8988T (cell line): ENCODE measurements around the gene RNPS1.

ENCODE experiments used
- DNase-seq: peaks from one replicate; pipeline ENCODE4 v3.0.0; 2011

Gene RNPS1

DNA sequence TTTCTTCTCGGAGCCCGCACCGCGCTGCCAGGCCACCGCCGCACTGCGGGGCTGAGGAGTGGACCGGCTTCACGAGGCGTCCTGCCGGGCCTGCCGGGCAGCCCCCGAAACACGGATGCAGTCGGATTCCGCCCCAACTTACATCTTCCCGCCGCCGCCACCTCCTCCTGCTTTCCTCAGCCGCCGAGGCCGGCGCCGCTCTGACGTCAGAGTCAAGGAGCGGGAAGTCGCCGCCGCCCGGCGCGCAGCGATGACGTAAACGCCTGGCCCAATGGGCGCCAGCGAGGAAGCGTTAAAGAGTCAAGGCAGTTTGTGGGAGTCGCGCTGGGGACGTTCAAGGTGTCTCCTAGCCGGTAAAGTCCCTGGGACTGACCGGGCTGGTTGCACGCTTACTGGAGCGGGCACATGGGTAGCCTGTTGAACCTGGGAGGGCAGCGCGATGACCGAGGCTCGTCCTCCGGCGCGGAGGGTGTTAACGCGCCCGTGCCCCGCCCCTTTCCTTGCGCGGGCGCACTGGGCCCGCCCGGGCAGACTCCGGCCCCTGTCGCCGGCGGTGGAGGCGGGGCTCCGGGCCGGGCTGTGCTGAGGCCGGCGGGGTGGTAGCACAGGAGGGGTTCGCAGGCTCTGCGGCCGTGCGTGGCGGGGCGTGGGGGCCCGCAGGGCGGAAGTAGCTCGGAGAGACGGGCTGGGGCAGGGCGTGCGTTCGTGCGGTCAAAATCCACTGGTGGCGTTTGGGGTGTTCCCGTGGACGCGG is at the start of gene RNPS1:
Gene RNPS1, minus strand, starts transcription at position 214 of the 754 bp plus-strand sequence. CDS start 3,483 bp downstream, outside the sequence.
- DNase-seq: peak; percentile 96

GRCh38 chr16:2317231-2318020 is 49.5 kb upstream of the RNPS1 start:
- DNase-seq: no peak

- no peak for DNase-seq
Observed at GRCh38 chr16:2308089-2308962, 40.4 kb upstream of the RNPS1 start.

DNA sequence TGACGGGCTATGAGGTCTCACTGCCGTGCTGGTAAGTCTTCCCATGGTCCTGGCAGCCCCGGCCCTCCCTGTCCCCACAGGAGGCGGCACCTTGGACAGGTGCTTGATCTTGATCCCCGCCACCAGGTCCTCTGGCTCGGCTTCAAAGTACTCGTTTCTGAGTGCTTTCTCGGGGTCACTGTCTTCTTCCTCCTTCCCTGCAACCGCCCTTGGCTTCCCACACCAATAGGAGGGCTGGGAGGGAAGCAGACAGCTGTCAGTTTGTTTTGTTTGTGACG is 31.9 kb upstream of the RNPS1 start:
- DNase-seq: no peak

DNA sequence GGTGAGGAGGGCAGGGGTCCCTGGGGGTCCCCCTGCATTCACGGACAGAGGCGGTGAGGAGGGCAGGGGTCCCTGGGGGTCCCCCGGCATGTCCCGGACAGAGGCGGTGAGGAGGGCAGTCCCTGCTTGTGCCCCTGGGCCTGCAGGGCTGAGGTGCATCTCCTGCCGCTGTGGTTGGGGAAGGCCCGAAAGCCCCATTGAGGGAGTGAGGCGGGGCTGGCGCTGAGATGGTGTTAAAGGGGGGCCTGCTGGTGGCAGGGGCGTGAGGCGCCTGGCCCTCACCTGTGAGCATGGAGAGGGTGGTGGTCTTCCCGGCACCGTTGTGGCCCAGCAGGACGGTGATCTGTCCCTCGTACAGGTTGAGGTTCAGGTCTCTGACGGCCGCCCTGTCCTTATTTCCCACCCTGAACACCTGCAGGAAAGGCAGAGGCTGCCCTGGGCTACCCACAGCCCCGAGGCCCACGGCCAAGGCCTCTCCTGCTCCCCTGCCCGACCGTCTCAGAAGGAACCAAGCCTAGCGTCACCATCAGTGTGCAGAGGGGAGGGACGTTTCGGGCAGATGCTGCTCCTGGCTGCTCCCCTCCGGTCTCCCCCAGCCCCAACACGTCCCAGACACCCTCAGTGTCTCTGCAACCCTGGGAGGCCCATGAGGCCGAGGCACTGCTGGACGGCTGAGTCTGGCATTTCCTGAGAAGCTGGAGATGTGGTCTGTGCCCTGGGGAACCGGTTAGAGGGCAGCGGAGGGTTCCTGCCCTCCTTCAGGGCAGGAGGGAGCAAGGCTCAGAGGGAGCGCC is 31.4 kb upstream of the RNPS1 start:
- no peak for DNase-seq

GRCh38 chr16:2298621-2299020 is 30.7 kb upstream of the RNPS1 start:
- DNase-seq: no peak

- DNase-seq: no peak
Observed at GRCh38 chr16:2297506-2297860, 29.6 kb upstream of the RNPS1 start.

DNA sequence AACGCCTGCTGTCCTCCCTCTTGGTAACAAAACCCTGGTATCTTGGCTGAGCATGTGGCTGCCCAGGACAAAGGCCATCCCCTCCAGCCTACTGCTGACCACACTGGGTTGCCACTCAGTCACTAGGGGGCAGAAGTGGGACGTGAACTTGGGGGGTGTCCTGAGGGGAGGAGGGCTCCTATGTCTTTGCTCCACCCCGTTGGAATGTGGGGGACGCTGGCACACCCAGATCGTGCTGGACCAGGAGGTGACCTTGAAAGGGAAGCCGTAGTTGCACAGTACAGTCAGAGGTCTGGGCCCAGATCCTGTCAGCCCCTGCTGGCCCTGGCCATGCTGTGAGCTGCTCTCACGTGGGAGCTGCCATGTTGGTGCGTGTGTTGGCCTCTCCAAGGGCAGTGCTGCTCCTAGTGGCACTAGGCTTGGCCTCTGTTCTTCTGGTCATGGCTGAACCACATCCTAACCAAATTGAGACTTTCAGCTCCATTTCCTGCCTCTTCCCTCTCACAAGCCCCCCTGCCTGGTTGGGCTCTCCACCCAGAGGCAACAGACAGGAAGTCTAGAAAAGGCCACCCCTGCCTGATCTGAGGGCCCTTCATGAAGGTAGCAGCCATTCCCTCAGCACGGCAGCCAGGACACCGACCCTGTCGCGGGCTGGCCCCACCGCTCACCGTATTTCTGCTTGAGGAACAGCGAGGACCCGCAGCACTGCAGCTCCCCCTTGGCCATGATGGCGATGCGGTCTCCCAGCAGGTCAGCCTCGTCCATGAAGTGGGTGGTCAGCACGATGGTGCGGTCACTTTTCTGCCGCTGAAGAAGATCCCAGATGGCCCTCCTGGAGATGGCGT is 29.0 kb upstream of the RNPS1 start:
- DNase-seq: no peak

- DNase-seq: no peak
Observed at GRCh38 chr16:2295056-2295798, 27.3 kb upstream of the RNPS1 start.

DNA sequence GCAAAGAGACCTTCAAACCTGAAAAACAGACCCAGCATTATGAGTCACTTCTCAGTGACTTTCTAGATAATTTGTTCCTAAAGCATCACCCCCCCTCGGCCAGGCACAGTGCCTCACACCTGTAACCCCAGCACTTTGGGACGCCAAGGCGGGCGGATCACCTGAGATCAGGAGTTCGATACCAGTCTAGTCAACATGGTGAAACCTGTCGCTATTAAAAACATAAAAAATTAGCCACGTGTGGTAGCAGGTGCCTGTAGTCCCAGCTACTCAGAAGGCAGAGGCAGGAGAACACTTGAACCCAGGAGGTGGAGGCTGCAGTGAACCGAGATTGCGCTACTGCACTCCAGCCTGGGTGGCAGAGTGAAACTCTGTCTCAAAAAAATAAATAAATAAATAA is 24.3 kb upstream of the RNPS1 start:
- DNase-seq: no peak

DNA sequence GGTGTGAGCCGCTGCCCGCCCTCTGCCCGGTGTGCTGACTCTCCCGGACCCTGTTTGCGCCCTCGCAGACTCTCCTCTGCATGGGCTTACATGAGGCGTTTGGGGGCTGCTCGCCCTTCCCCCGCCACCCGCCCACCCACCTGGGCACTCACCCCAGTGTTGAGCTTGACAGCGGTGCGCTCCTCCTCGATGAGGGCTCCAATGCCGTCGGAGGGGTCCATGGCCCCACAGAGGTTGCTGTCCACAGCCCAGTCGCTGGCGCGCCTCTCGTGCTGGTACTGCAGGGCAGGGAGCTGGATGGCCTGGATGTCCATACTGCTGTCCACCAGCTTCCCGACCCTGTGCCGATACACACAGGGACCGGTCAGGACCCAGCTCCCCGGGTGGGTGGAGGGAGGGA is 21.4 kb upstream of the RNPS1 start:
- DNase-seq: no peak

DNA sequence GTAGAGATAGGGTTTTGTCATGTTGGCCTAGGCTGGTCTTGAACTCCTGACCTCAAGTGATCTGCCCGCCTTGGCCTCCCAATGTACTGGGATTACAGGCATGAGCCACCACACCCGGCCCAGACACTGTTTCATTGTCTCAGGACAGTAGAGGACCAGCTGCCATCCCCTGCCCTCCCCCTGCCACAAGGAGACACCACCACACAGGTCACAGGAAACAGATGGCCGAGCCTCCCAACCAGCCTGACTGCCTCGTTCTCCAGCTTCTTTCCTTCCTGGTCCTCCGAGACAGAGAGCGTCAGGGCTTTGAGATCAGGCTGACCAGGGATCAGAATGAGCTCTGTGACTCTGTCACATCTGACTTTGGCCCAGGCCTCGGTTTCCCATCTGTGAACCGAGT is 20.8 kb upstream of the RNPS1 start:
- no peak for DNase-seq

DNA sequence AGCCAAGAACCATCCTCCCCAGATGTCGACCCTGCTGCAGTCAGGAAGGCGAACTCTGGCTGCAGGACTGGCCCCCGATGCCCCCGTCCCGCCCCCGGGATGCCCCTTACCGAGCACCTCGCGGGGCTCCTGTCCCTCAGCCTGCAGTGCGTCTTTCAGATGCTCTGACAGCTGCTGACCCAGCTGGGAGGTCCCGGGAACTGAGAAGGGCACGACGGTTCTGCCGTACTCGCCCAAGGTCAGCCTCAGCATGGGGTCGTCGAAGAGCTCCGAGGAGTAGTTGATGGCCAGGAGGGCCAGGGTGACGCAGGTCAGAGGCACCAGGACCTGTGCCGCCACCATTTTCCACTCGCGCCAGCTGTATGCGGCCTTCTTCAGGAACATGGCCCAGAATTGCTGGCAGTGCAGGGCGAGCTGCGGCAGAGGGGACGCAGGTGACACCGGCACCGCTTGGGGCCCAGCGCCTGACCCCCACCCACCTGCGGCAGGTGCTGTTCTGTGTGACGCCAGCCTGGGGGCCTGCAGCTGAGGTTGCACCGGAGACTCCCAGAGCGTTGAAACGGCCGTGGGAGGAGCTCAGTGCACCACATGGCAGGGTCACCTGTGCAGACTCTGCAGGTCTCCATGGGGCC is 20.1 kb upstream of the RNPS1 start:
- no peak for DNase-seq

DNA sequence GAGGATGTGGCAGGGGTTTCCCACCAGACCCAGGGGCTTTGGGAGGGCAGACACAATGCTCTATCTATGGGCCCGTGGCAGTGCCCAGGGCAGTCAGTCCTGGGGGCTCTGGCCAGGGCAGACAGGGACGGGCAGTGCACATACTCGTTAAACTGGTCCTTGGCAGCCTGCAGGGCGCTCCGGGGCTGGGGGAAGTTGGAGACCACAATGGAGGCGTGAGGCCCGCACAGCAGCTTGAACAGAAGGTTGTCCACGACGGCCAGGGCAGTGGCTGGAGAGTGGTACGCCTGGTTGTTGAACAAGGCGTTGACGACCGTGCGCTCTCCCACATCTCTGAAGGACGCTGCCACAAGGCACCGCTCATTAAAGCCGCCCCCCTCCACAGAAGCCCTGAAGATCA is 18.6 kb upstream of the RNPS1 start:
- no peak for DNase-seq

GRCh38 chr16:2285731-2286191 is 17.8 kb upstream of the RNPS1 start:
- DNase-seq: no peak

DNA sequence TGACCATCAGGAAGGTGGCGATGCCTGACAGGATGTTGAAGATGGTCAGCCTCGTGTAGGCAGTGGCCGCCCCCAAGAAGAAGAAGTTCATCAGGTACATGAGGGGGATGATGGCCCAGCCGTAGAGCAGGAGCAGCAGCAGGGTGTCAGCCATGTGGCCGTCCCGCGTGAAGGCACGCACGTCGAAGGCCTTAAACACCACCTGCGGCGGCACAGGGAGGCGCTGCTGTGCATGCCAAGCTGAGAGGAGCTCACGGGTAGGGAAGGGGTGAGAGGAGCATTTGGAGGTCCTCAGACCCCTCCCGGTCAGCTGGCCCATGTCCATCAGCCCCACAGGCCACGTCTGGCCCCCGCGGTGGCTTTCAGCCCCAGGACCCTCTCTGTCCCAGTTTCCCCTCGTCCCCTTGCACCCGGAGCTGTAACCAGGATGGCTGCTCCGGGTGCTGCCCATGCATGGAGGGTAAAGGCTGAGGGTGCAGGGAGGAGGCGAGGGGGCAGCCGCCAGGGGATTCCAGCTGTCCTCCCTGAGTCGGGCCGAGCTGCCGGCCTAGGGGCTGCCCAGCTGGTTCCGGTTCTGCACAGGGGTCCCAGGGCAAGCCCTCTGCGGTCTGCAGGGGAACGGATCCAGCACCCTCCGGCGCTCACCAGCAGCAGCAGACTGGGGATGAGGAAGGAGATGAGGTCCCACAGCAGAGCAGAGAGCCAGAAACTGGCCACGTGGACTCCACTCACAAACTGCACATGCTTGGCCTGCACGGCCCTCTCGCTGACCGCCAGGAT is 17.1 kb upstream of the RNPS1 start:
- DNase-seq: no peak

DNA sequence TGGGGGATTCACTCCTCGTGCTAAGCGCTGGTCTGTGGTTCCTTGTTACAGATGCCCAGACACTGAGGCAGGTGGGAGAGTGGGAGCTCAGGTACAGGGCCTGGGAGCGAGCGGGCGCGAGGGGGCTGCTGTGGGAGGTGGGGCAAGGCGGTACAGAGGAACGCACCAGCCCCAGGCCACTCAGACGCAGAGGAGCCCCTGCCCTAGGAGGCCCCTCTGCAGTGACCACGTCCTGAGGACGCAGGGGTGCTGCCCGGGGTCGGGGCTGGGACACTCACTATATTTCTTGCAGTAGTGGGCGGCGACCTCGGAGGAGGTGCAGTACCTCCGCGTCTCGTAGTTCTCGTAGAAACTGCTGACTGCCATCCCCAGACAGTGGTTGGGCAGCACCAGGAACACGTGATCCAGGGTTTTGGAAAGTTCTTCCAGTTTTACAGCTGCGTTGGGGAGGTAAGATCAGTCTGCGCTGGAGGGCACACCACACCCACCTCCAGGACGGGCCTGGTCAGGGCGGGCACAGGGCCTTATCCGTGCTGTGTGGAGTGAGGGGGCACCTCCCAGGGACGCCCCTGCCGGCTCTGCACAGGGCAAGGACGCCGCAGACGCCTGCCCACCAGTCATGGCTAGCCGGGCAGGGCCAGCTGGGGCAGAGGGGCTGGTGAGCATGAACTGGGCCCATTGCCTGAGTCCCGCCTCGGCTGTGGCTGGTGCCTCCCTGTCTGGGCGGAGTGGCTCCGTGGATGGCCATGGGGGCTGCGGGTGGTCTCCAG is 16.3 kb upstream of the RNPS1 start:
- no peak for DNase-seq

DNA sequence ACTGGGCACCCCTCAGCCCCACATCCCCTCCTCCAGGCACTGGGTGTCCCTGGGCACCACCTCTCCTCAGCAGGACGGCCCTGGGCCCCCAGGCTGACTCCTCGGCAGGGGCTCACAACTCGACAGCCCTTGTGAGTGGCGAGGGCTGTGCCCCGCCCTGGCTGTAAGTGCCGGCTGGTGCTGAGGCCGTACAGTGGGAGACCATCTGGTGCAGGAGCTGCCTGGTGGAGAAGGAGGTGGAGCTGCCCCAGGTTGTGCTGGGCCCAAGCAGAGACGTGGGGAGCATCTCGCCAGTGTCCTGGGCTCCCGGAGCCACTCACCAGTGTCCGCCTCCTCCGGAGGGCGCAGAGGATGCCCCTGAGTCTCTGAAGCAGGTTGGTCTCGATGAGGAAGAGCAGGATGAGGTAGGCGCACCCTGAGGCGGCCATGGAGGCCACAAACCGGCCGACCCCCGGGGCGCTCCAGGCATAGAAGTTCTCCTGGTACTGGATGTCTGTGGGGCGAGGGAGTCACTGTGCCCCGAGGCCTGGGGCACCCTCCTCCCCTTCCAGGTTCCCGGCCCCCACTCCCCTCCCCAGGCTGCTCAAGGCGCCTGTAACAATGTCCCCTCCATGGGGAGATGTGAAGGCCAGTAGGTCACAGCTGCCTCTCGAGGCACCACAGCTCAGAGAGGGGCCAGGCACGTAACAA is 15.1 kb upstream of the RNPS1 start:
- no peak for DNase-seq
